Measurements from ENCODE around the gene CRELD1. TPM values are rescaled to one million over a fixed set of nuclear protein-coding genes. Genes with fewer than 3 reads are reported as not detected.

Gene CRELD1
- total and polyA plus RNA-seq, 4 donors = 28.0 to 60.1 (median 41.7) TPM

DNA sequence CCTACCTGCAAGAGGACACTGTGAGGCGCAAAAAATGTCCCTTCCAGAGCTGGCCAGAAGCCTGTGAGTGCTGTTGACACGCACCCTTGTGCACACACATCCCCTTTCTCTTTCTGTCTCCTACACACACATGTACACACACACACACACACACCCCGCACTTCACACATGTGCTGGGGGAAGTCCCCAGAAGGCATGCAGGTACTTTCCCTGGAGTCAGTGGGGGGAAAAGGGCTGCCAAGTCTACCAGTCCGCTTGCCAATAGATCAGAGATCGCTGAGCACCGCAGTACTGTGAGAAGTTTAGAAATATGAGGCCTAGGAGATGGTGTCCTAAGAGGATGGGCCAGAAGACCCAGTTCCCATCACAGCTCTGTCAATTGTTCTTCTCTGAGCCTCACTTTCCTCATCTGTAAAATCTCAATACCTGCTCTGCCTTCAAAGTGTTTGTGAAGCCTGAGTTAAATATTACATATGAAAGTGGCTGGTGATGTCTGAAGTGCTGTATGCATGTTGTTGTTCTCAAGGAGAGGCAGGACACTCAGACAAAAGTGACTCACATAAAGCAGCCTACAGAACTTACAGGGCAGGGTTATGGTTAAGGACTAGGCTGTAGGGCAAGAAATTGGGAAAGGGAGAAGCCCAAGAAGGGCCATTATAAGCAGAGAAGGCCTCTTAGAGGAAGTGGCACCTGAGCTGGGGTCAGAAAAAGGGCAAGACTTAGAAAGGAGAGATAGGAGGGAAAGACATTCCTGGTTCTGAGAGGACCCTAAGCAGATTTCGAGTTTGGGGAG lies 24.2 kb upstream of the CRELD1 start:
- Histone ChIP-seq H3K36me3 (ENCODE audit: control insufficient read depth in 4 of 4, insufficient read depth in 4 of 4, low read length in 4 of 4) (no peaks in the 10 kb centered on the region), H3K27ac (ENCODE audit: low read depth in 1 of 2, low read length in 1 of 2) (no peak overlapping the region)
- peak; percentile 76 for ATAC-seq (ENCODE audit: insufficient read depth, low FRiP score)

DNA sequence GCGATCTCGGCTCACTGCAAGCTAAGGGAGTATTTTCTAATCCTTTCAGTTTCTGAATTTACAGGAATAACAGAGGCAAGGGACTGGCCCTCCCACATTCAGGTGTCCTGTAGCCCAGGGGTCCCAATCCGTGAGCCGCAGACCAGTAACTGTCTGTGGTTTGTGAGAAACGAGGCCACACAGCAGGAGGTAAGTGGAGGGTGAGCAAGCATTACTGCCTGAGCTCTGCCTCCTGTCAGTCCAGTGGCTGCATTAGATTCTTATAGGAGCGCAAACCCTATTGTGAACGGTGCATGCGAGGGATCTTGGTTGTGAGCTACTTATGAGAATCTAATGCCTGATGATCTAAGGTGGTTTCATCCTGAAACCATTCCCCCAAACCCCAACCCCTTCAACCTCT lies 21.8 kb upstream of the CRELD1 start:
- Histone ChIP-seq H3K9me3 (ENCODE audit: control insufficient read depth in 4 of 4, insufficient read depth in 3 of 4, low read length in 3 of 4) (no peaks in the 10 kb centered on the region), H3K4me3 (no peak overlapping the region), H3K4me1 (ENCODE audit: control insufficient read depth in 5 of 5, insufficient read depth in 5 of 5, low read length in 5 of 5) (peaks cover 0 to 21% (median 12%) of the 10 kb centered on the region in 5 donors), H3K36me3 (ENCODE audit: control insufficient read depth in 4 of 4, insufficient read depth in 4 of 4, low read length in 4 of 4) (no peaks in the 10 kb centered on the region), H3K9ac (ENCODE audit: insufficient read depth in 1 of 2, low read length in 2 of 2) (no peak overlapping the region), H3K27me3 (ENCODE audit: control insufficient read depth in 3 of 3, insufficient read depth in 3 of 3, low read length in 2 of 3) (no peaks in the 10 kb centered on the region), H3K27ac (ENCODE audit: low read depth in 1 of 2, low read length in 1 of 2) (no peak overlapping the region)
- DNase-seq = no peak
- TF ChIP-seq, protein P1, sequence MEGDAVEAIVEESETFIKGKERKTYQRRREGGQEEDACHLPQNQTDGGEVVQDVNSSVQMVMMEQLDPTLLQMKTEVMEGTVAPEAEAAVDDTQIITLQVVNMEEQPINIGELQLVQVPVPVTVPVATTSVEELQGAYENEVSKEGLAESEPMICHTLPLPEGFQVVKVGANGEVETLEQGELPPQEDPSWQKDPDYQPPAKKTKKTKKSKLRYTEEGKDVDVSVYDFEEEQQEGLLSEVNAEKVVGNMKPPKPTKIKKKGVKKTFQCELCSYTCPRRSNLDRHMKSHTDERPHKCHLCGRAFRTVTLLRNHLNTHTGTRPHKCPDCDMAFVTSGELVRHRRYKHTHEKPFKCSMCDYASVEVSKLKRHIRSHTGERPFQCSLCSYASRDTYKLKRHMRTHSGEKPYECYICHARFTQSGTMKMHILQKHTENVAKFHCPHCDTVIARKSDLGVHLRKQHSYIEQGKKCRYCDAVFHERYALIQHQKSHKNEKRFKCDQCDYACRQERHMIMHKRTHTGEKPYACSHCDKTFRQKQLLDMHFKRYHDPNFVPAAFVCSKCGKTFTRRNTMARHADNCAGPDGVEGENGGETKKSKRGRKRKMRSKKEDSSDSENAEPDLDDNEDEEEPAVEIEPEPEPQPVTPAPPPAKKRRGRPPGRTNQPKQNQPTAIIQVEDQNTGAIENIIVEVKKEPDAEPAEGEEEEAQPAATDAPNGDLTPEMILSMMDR (IDR thresholded peaks at IDR 0.05; ENCODE audit: control extremely low read depth, extremely low read depth) = no peak
- ATAC-seq (ENCODE audit: insufficient read depth, low FRiP score) = no peak
- 57 to 80% methylated on average over 8 of the region's 8 CpGs for WGBS, 2 donors

More for the DNA sequence above, 24.2 kb upstream of the CRELD1 start:
- H3K9me3 ChIP-seq (ENCODE audit: control insufficient read depth in 4 of 4, insufficient read depth in 3 of 4, low read length in 3 of 4) = no peaks in the 10 kb centered on the region
- no peak overlapping the region for H3K9ac ChIP-seq (ENCODE audit: insufficient read depth in 1 of 2, low read length in 2 of 2)
- H3K4me3 ChIP-seq = no peak overlapping the region
- WGBS, 2 donors = 64 to 88% methylated on average over 7 of the region's 7 CpGs
- H3K27me3 ChIP-seq (ENCODE audit: control insufficient read depth in 3 of 3, insufficient read depth in 3 of 3, low read length in 2 of 3) = no peaks in the 10 kb centered on the region
- DNase-seq = peak in 2 of 3 donors; percentile 30 to 68
- H3K4me1 ChIP-seq (ENCODE audit: control insufficient read depth in 5 of 5, insufficient read depth in 5 of 5, low read length in 5 of 5) = peaks cover 0 to 10% (median 4%) of the 10 kb centered on the region in 5 donors
- TF ChIP-seq, protein P1 (IDR thresholded peaks at IDR 0.05; ENCODE audit: control extremely low read depth, extremely low read depth) = no peak

DNA sequence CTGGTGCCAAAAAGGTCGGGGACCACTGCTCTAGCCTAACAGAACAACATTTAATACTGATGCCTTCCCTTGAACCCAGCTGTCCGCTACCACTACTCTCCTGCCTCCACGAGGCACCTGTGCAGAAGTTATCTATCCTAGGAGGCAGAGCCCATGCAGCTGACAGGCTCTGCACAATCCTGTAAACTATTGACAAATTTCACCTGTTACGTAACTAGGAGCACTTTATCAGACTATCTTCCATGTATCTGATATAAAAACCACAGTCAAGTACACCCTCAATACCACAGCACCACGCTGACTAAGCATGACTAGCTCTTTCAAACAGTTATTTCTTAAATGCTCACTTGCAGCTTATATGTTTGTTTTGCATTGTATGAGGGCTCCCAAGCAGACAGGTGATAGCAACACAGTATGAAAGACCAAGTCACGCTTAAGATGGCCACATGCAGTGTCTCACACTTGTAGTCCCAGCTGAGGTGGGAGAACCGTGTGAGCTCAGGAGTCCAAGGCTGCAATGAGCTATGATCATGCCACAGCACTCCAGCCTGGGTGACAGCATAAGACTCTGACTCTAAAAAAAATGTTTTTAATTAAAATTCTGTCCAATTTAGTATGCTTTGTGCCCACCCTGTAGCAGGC lies 21.2 kb upstream of the CRELD1 start:
- no peak for DNase-seq
- Histone ChIP-seq H3K9me3 (ENCODE audit: control insufficient read depth in 4 of 4, insufficient read depth in 3 of 4, low read length in 3 of 4) (no peaks in the 10 kb centered on the region), H3K27ac (ENCODE audit: low read depth in 1 of 2, low read length in 1 of 2) (no peak overlapping the region), H3K4me3 (no peak overlapping the region), H3K36me3 (ENCODE audit: control insufficient read depth in 4 of 4, insufficient read depth in 4 of 4, low read length in 4 of 4) (no peaks in the 10 kb centered on the region), H3K4me1 (ENCODE audit: control insufficient read depth in 5 of 5, insufficient read depth in 5 of 5, low read length in 5 of 5) (peaks cover 0 to 26% (median 16%) of the 10 kb centered on the region in 5 donors), H3K27me3 (ENCODE audit: control insufficient read depth in 3 of 3, insufficient read depth in 3 of 3, low read length in 2 of 3) (no peaks in the 10 kb centered on the region), H3K9ac (ENCODE audit: insufficient read depth in 1 of 2, low read length in 2 of 2) (no peak overlapping the region)
- WGBS, 2 donors = 41 to 65% methylated on average over 7 of the region's 7 CpGs
- TF ChIP-seq, protein P1 (IDR thresholded peaks at IDR 0.05; ENCODE audit: control extremely low read depth, extremely low read depth) = no peak
- no peak for ATAC-seq (ENCODE audit: insufficient read depth, low FRiP score)

All from lung (tissue), 12 donors.